GM06990 (cell line): Measurements from ENCODE around the gene HS6ST1.

ENCODE experiments used
- DNase-seq: peaks from one replicate; pipeline ENCODE4 v3.0.0-alpha.2; 2011; ENCODE audit not compliant: insufficient read length; ENCODE audit errors: extremely low read depth
- H3K27me3 ChIP-seq: replicated peaks from 2 replicates; pipeline ENCODE4 v1.6.0; 2011; ENCODE audit warnings: low read length; ENCODE audit not compliant: control insufficient read depth, insufficient read depth
- H3K36me3 ChIP-seq: 2 replicates; pipeline ENCODE4 v1.5.1; 2011; ENCODE audit warnings: low read length; ENCODE audit not compliant: control insufficient read depth, insufficient read depth
- H3K4me3 ChIP-seq: replicated peaks from 2 replicates; pipeline ENCODE4 v1.5.1; 2011; ENCODE audit warnings: low read depth, mild to moderate bottlenecking, control low read depth, low read length
- CTCF ChIP-seq: IDR thresholded peaks from 2 replicates; pipeline ENCODE4 v1.5.1; 2011; ENCODE audit warnings: low read length, control low read depth, mild to moderate bottlenecking, inconsistent platforms; ENCODE audit not compliant: insufficient read depth, poor library complexity, severe bottlenecking

The HS6ST1 gene

GRCh38 chr2:128341621-128342020 lies 23.0 kb upstream of the HS6ST1 start:
- no peak for DNase-seq
- no peak for TF ChIP-seq CTCF
- no peaks in the 10 kb centered on the region for H3K27me3 ChIP-seq

GRCh38 chr2:128332091-128332634 lies 13.5 kb upstream of the HS6ST1 start:
- no peaks in the 10 kb centered on the region for H3K36me3 ChIP-seq
- no peak for TF ChIP-seq CTCF
- H3K27me3 ChIP-seq = no peaks in the 10 kb centered on the region
- H3K4me3 ChIP-seq = no peak overlapping the region
- DNase-seq = no peak

More at GRCh38 chr2:128341621-128342020, 23.0 kb upstream of the HS6ST1 start:
- no peaks in the 10 kb centered on the region for H3K36me3 ChIP-seq
- H3K4me3 ChIP-seq = no peak overlapping the region

- Histone ChIP-seq H3K36me3 (no peaks in the 10 kb centered on the region), H3K27me3 (no peaks in the 10 kb centered on the region), H3K4me3 (no peak overlapping the region)
- no peak for DNase-seq
- TF ChIP-seq CTCF = no peak
Observed at GRCh38 chr2:128330583-128330982, 11.9 kb upstream of the HS6ST1 start.

- no peak for TF ChIP-seq CTCF
- no peak overlapping the region for H3K4me3 ChIP-seq
- DNase-seq = no peak
- no peaks in the 10 kb centered on the region for H3K27me3 ChIP-seq
- H3K36me3 ChIP-seq = no peaks in the 10 kb centered on the region
Observed at GRCh38 chr2:128329607-128330006, 10.9 kb upstream of the HS6ST1 start.

- no peak overlapping the region for H3K4me3 ChIP-seq
- no peak for TF ChIP-seq CTCF
- H3K36me3 ChIP-seq = no peaks in the 10 kb centered on the region
- no peak for DNase-seq
- no peaks in the 10 kb centered on the region; the same call in 1 of the 2 replicates for H3K27me3 ChIP-seq
Observed at GRCh38 chr2:128327180-128327964, 8.7 kb upstream of the HS6ST1 start.
